CD4-positive, alpha-beta T cell treated with Interleukin-17A for 1 hour (primary cell): ENCODE measurements around the gene IGF2R.
"Not testable (repeated sequence)": the region's sequence is repeated elsewhere in the genome, so short reads cannot be mapped to it uniquely, and the experiment has no call there.

Experiments
- DNase-seq: peaks from one replicate; pipeline ENCODE4 v3.0.0-alpha.2; 2020

The IGF2R gene, protein sequence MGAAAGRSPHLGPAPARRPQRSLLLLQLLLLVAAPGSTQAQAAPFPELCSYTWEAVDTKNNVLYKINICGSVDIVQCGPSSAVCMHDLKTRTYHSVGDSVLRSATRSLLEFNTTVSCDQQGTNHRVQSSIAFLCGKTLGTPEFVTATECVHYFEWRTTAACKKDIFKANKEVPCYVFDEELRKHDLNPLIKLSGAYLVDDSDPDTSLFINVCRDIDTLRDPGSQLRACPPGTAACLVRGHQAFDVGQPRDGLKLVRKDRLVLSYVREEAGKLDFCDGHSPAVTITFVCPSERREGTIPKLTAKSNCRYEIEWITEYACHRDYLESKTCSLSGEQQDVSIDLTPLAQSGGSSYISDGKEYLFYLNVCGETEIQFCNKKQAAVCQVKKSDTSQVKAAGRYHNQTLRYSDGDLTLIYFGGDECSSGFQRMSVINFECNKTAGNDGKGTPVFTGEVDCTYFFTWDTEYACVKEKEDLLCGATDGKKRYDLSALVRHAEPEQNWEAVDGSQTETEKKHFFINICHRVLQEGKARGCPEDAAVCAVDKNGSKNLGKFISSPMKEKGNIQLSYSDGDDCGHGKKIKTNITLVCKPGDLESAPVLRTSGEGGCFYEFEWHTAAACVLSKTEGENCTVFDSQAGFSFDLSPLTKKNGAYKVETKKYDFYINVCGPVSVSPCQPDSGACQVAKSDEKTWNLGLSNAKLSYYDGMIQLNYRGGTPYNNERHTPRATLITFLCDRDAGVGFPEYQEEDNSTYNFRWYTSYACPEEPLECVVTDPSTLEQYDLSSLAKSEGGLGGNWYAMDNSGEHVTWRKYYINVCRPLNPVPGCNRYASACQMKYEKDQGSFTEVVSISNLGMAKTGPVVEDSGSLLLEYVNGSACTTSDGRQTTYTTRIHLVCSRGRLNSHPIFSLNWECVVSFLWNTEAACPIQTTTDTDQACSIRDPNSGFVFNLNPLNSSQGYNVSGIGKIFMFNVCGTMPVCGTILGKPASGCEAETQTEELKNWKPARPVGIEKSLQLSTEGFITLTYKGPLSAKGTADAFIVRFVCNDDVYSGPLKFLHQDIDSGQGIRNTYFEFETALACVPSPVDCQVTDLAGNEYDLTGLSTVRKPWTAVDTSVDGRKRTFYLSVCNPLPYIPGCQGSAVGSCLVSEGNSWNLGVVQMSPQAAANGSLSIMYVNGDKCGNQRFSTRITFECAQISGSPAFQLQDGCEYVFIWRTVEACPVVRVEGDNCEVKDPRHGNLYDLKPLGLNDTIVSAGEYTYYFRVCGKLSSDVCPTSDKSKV (N-terminal part only)

DNA sequence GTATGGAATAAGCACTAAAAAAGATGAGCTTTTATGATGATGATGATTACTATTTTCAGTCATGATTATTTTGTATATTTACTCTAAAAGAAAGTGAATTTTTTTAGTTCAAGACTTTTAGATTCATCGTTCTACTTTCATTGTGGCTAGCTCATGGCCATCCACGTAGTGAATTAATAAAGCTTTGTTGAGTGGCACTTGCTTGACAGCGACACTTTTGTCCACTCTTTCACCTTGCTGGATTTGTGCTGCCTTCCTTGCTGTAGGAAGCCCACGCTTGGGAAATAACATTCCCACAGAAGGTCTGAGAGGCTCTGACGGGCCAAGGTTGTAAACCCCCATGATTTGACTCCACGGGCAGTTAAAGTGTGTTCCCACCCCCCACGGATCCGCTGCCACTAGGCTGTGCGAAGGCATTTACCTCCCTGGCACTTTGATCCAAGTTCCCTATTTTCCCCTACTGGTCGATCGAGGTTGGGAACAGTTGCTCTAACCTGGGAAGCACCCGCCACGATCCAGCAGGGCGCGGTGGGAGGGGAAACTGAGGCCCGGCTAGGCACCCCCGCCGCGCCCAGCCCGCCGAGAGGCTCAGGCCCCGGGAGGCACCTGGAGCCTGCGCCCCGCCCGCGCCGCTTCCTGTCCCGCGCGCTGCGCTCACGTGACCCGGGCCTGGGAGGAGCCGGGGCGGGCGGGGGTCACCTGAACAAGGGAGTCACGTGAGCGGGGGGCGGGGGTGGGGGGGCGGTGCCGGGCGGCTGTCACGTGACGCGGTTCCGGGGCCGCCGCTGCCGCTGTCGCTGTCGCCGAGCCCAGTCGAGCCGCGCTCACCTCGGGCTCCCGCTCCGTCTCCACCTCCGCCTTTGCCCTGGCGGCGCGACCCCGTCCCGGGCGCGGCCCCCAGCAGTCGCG lies at the start of gene IGF2R:
Gene IGF2R, plus strand, starts transcription at position 788 of the 909 bp plus-strand sequence. CDS start 165 bp downstream, outside the sequence.
- DNase-seq: peak; percentile 91

DNA sequence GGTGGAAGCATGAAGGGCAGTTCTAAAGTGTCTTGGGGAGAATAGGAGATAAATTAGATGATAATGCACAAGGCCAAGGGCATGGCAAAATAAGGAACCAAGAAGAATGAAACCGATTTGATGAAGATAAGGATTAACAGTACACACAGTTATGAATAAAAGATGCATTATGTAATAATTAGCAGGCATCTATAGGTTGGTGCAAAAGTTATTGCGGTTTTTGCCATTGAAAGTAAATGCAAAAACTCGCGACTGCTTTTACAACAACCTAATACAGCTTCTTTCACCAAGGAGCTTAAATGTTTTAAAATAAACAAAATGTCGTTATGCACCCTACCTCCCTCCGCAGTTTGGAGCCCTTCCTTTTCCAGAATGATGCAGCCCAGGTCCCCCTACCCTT lies 49.1 kb upstream of the IGF2R start:
- no peak for DNase-seq

DNA sequence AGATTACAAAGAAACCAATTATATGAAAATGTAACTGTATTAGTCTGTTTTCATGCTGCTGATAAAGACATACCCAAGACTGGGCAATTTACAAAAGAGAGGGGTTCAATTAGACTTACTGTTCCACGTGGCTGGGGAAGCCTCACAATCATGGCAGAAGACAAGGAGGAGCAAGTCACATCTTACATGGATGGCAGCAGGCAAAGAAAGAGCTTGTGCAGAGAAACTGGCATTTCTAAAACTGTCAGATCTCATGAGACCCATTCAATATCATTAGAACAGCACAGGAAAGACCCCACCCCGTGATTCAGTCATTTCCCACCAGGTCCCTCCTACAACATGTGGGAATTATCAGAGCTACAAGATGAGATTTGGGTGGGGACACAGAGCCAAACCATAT lies 44.7 kb upstream of the IGF2R start:
- DNase-seq: not testable (repeated sequence)

DNA sequence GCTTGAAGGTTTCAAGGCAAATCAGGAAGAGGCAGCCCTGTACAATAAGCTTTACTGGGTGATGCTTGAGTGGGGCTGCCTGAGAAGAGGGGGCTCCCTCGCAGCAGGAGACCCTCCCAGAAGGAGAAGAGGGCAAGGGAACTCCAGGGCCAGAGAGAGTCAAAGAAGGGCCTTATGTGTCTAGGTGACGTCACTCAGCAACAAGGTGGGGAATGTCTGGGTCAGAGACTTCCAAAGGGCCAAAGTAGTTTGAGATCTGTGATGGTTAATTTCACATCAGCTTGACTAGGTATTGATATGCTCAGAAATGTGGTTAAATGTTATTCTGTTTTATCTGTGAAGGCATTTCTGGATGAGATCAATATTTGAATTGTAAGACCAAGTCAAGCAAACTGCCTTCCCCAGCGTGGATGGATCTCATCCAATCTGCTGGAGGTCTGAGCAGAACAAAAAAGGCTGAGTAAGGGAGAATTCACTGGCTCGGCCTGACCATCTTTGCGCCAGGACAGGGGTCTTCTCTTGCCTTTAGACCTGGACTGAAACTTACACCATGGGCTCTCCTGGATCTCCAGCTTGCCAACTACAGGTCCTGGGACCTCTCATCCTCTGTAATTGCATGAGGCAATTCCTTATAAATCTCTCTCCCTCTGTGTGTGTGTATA lies 42.2 kb upstream of the IGF2R start:
- DNase-seq: no peak

DNA sequence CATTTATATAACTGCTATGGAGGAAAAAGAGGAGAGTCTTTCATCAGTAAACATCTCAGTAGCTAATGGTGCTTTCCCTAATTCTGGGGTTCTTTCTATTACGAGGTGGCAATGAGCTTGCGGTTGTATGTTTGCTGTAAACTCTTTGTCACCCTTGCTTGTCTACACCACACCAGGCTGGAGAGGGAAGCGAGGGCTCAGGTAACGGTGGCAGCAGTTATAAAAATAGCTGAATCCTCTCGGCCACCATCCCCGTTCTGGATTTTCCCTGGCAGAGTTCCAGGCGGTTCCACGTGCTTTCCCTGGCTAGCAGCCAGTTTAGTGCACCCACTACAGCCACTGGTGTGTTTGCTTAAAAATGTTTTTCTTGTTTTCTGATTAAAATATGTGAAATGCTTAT lies 39.1 kb upstream of the IGF2R start:
- DNase-seq: peak; percentile 78

DNA sequence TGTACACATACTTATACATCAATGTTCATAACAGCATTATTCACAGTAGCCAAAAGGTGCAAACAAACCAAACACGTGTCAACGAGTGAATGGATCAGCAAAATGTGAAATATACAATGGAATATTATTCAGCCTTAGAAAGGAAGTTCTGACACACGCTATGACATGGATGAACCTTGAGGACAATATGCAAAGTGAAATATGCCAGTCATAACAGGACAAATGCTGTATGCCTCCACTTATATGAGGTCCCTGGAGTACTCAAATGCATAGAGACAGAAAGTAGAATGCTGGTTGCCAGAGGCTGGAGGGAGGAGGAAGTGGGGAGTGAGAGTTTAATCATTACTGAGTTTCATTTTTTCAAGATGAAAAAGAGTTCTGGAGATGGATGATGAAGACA lies 37.8 kb upstream of the IGF2R start:
- peak; percentile 28 for DNase-seq

DNA sequence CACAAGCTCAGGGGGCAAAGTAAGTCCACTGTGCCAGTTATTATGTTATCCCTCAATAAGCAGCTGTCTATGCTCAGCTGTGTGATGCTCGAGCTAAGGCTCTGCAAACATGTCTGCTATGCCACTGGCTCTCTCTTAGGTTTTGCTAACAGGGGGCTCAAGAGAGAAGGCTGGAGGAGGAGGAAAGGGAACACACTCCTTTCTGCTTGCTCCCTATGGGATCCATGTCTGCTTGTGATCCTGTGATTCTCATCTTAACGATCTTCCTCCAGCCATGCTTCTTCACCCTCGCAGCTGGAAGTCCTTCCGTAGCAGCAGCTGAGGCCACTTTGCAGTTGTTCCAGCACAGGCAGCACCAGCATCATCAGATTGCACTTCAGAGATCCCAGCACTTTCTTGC lies 37.0 kb upstream of the IGF2R start:
- no peak for DNase-seq

DNA sequence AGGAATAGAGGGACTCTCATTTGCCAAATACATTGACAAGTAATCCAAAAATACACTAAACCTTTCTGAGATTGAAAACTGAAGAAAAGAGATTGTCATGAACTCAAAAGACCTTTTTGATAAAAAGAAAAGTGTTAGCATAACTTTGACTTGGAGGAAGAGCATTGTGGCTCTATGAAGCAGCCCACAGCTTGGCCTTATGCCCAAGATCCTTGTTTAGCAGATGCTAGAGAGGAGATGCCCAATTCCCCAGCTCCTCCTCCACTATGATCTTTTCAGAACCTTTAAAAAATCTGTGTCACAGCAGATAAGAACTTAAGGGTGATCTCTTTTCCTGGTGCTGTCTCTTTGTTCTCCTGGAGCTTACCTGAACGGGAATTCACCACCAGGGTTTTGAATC lies 35.8 kb upstream of the IGF2R start:
- no peak for DNase-seq

DNA sequence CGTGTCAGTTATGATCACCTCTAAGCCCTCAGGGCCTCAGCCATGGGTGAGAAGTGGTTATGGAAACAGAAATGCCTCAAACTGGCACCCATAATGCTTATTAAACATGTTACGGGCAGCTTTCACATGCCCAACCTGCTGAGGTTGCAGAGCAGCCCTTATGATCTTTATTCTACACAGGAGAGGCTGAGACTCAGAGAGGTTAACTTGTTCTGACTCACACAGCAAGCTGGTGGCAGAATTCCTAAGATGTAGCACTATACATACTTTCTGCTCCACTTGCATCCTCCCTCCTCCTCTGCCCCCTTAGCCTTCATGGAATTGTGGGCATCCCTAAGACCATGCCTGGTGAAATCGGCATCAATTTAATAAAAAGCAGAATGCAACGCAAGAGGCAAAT lies 34.7 kb upstream of the IGF2R start:
- DNase-seq: no peak

DNA sequence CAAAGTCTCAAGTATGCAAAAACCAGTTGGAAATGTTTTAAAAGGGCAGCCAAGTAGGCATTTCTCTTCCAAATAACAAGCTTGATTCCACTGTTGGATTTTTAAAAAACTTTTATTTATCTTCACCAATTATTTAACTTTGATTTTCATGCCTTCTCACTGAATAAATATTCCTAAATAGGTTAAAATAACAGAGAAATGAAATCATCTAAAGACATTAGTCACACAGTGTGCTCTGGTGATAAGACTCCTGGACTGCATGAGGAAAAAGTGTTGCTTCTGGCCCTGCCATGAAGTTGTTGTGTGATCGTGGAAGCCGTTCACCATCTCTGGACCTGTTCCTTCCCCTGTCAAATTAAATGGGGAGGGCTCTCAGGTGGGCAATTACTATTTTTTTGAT lies 33.8 kb upstream of the IGF2R start:
- no peak for DNase-seq

DNA sequence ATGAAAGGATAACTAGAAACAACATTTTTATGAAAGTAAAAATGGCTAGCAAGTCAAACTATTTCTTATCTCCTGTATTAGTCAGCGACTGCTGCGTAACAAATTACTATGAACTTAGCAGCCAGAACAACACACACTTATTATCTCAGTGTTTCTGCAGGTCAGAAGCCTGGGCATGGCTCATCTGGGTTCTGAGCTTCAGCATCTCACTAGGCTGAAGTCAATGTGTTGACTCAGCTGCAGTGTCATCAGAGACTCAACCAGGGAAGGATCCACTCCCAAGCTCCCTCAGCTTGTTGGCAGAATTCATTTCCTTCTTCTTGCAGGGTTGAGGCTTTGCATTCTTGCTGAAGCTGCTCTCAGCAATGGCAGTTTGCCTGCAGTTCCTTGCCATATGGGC lies 33.2 kb upstream of the IGF2R start:
- no peak for DNase-seq

DNA sequence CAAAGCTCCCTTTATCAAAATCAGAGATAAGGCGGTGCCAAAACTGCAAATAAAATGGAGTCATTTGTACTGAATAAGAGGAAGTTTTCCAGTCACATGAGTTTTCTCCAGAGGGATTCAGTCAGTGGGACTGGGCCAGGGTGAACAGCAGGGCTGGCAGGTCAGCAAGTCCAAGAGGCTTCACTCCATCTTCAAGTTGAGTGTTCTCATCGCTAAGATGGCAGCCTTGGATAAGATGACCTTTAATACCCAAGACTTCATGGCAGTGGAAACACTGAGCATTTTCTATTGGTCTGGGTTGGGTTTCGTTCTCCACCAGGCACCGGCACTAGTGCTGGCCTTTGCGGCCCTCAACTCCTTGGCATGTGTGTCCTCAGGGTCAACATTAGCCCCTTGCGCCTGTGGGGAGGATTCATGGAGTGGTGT lies 29.3 kb upstream of the IGF2R start:
- DNase-seq: no peak

DNA sequence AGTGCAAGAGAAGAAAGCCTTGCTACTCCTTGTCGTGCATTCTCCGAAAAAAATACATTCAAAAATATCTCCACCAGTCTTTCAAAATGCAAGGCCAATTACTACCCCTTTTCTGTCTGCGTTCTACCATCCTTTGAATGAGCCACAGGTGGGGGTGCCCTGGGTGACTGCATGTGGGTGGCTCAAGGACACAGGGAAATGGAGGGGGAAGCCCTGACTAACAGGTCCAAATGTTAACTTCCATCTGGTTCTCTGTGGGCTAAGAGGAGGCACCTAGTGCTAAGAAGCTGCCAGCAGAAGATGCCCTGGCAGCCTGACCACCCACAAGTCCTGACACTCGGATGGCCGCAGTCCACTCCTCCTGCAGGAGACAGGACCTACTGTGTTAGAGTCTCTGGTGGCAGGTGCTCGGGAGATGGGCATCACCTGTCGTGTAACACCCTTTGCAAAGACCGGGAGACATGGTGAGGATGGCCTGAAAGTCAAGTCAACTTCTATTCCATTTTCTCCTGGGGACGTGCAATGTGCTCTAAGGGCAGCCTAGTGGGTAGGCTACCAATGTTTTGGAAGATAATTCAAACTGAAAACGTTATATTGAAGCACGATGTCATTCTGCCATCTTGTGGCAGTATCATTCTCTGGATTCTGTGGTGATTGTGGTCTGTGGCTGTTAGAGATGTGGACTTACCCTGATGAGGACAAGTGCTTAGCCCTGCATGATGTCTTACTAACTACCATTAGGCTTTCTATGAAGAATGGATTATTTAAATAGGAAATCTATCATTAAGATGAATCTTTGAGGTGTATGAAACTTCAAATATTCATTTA lies 27.4 kb upstream of the IGF2R start:
- DNase-seq: peak; percentile 70

DNA sequence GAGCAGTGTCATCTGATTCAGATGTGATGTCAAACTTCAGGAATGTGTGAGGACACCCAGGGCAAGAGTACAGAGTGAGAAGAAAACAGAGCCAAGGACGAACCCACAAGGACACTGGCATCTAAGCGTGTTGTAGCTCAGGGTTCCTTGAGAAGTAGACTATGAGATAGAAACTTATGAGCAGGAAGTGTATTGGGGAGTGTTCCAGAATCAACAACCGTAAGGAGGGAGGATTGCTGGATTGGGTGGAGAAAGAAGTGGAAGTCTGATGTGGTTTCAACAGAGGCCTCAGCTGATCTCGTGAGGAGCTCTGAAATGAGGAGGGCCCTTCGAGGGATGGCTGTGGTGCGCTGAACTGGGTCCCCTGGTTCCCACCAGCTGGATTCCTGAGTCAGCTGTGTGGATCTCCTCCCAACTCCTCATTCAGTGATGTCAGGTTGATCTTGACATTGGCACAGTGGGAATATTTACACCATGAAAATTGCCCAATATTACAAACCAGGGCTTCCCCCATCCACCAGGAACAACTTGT lies 25.7 kb upstream of the IGF2R start:
- DNase-seq: no peak

DNA sequence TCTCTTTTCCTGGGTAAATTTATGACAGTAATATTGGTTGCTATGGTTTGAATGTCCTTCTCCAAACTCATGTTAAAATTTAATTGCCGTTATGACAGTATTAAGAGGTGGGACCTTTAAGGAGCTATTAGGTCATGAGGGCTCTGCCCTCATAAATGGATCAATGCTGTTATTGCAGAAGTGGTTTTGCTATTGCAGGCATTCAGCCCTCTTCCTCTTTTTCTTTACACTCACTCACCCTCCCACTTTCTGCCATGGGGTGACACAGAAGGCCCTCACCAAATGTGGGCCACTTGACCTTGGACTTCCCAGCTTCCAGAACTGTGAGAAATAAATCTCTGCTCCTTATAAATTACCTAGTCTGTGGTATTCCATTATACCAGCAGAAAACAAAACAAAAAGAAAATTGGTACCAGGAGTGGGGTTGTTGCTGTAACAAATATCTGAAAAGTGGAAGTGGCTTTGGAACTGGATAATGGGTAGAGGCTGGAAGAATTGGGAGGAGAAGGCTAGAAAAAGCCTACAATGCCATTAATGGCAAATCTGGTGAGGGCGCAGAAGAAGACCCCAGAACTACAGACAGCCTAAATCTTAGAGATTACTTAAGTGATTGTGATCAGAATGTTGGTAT lies 24.8 kb upstream of the IGF2R start:
- no peak for DNase-seq

DNA sequence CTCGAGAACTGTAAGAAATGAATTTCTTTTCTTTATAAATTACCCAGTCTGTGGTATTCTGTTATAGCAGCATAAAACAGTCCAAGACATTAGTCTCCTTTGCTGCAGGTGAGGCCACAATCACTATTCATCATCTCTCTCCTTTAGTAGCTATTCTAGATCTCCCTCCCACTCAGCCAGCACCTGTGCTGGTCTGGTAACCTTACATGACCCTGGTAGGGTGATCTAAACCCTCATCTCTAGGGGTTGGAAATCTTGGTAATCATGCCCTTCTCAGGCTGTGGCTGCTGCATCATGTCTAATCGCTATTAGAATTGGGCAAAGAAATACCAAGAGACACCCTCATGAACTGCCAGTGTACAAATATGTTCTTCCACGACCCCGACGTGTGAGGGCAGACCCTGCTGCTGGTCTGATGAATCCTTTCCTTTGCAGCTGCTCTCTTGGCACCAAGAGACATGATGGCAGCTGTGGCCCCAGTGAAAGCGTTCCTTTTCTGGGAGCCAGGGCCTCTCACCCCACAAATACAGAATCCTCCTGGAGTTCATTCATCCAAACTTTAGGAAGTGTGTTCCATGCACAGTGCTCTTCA lies 23.0 kb upstream of the IGF2R start:
- no peak for DNase-seq

DNA sequence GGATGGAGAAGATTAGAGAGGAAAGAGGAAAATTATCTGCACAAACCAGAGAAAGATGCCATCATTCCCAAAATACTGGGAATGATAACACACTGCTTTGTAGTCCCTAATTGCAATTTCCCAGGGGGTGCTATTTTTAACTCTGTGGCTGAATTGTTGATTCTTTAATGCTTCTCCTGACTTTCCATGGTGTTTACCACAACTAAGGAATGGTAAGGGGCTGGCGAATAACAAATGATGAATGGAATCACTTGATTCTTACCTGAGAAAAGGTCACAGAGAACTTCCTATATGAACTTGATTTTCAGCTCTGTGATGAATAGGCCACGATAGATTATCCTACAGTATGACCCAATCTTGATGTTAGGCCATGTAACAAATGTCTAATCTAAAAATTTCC lies 22.0 kb upstream of the IGF2R start:
- no peak for DNase-seq

DNA sequence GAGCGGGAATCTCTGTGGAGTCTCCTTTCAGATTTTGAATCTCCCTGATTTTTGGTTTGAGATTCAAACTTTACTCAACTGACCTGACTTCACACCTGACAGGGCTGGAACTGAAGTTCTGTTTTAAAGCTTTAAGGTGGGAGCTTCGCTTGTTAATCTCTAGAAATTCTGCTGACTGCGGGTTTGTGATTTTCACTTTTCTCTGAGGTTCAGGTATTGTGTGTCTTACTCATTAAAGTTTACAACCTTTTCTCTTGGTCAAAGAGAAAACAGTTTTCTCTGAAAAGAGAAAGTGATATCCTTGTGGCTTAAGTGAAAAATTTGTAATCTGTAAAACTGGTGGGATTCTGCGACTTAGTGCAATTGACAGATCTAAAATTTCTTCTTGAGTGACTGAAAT lies 20.7 kb upstream of the IGF2R start:
- DNase-seq: no peak

DNA sequence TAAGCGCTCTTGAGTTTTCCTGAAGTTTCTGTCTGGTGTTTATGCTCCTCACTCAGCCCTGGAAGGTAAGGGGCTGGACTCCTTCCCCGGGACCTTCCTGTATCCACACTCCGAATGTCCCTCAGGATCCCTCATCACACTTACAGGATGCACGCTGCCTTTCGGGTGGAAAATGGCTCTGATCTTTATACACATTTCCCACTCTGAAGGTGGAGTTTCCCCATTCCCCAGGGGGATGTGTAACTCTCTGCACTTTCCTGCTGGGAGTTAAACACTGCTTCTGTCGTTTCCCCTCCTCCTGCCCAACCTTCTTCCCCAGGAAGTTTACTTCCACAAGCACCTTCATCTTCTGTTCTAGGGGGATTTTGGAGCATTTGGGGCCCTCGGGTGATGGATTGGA lies 17.1 kb upstream of the IGF2R start:
- DNase-seq: no peak
